Upper lobe of right lung (tissue), 1 donor: ENCODE measurements around the gene ARID1B. TPM values are rescaled to one million over a fixed set of nuclear protein-coding genes. Genes with fewer than 3 reads are reported as not detected.

ENCODE experiments used
- ATAC-seq: fragments of 200-7000 bp; cut with Tn5 transposase; one replicate; pipeline ENCODE4 v1.9.1; 2020; ENCODE audit warnings: mild to moderate bottlenecking, moderate library complexity
- DNase-seq: peaks from one replicate; pipeline ENCODE4 v3.0.0-alpha.2; 2020
- H3K27ac ChIP-seq: fragments of 200-600 bp; one replicate; pipeline ENCODE4 v1.8.0; 2022
- H3K27me3 ChIP-seq: fragments of 200-600 bp; one replicate; pipeline ENCODE4 v1.8.0; 2022; ENCODE audit warnings: mild to moderate bottlenecking
- H3K36me3 ChIP-seq: fragments of 200-600 bp; one replicate; pipeline ENCODE4 v1.8.0; 2022
- H3K4me1 ChIP-seq: fragments of 200-600 bp; one replicate; pipeline ENCODE4 v1.8.0; 2022
- H3K4me3 ChIP-seq: fragments of 200-600 bp; one replicate; pipeline ENCODE4 v1.8.0; 2022; ENCODE audit warnings: mild to moderate bottlenecking
- H3K9me3 ChIP-seq: fragments of 200-600 bp; one replicate; pipeline ENCODE4 v1.8.0; 2022
- CTCF ChIP-seq: fragments of 200-600 bp; IDR thresholded peaks from one replicate; pipeline ENCODE4 v1.8.0; 2022; ENCODE audit warnings: antibody characterized with exemption
- intact Hi-C: fragments of 100-400 bp; cut with DNase I; formaldehyde crosslinking; loops from one replicate; pipeline ENCODE4 v1.11.0; 2022
- total RNA-seq: library from RNA; stranded (reverse); fragmentation: NEBNext Ultra II Directional; extraction: Animal tissue kit (Norgen Biotek cat#: 25700); gene quantifications from one replicate; pipeline ENCODE4 v1.2.1, GENCODE V29; 2021
- donor health status: DM: no; HTN: yes; CAD: no; lungs with severe emphysema.

ARID1B gene
- total RNA-seq, 1 donor from 2014 or later = 80.4 TPM

DNA sequence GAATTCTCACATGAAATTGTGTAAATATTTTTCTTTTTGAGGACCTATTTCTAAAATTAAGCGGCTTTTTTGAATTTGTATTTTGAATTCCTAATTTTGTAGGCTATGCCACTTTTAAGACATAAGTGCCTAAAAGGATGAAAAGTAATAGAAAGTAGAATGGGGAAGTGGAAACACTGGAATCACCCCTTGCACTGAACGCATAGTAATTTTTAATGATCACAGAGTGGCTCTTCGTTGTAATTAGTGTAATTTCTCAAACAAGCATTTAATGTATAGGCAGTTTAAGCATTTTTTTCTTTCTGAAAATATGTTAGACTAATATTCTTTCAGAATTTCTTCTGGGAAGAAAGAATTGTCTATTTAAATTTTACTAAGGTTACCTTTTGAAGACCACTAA, 73.2 kb downstream of the ARID1B start:
- no peak for TF ChIP-seq CTCF
- Histone ChIP-seq H3K36me3 (no peaks in the 10 kb centered on the region), H3K27ac (no peak overlapping the region), H3K27me3 (no peaks in the 10 kb centered on the region), H3K4me1 (peaks cover 60% of the 10 kb centered on the region), H3K4me3 (no peak overlapping the region), H3K9me3 (no peaks in the 10 kb centered on the region)
- intact Hi-C loops = no loop called here
- ATAC-seq = no peak
- no peak for DNase-seq

DNA sequence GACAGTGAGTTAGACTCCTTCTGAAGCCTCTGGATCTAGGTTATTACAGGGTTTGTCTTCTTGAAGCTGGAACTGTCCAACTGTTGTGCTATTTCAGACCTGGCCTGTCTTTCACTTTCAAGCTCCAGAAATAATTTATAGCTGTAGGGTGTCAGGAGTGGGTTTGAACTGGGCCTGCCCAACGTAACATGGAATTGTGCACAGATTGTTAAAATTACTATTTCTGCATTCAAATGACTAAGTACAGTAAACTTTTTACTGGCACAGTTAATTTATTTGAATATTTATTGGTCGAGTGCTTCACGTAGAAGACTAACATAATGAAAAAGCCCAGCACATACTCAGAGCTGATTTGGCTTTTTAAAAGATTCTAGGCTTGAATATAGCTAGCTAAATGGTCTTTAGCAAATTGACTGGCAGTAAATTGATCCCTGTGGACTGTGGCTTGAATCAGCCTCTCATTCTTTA, 74.3 kb downstream of the ARID1B start:
- no peaks in the 10 kb centered on the region for H3K36me3 ChIP-seq
- H3K4me1 ChIP-seq = peaks cover 55% of the 10 kb centered on the region
- no peak overlapping the region for H3K4me3 ChIP-seq
- no peak for ATAC-seq
- no peak for TF ChIP-seq CTCF
- H3K27me3 ChIP-seq = no peaks in the 10 kb centered on the region
- no peaks in the 10 kb centered on the region for H3K9me3 ChIP-seq
- H3K27ac ChIP-seq = no peak overlapping the region
- intact Hi-C loops = no loop called here
- no peak for DNase-seq

DNA sequence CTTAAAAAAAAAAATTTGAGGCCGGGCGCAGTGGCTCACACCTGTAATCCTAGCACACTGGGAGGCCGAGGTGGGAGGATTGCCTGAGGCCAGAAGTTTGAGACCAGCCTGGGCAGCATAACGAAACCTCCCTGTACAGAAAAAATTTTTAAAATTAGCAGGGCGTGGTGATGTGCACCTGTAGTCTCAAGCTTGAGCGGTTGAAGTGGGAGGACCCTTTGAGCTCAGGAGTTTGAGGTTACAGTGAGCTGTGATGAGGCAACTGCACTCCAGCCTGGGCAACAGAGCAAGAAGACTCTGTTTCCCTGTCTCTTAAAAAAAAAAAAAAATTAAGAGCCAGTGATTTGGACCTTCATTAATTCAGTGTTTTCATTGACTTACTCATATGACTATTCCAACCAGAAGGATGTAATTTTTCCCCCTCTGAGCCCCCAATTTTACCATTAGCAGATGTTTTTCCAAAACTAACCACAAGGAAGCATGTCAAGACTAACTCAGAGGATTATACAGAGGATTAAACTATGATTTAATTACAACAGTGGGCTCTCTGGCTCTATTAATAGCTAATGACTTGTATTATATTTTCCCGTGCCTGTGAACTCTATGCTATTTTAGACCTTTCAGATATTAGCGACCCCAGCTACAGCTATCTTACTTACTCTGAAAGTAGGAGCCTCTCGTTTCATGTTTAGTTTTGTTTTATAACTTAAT, 75.1 kb downstream of the ARID1B start:
- peaks cover 46% of the 10 kb centered on the region for H3K4me1 ChIP-seq
- no peak for TF ChIP-seq CTCF
- H3K27ac ChIP-seq = no peak overlapping the region
- H3K4me3 ChIP-seq = no peak overlapping the region
- no peaks in the 10 kb centered on the region for H3K9me3 ChIP-seq
- H3K27me3 ChIP-seq = no peaks in the 10 kb centered on the region
- no peak for DNase-seq
- H3K36me3 ChIP-seq = no peaks in the 10 kb centered on the region
- intact Hi-C loops = no loop called here
- ATAC-seq = no peak

DNA sequence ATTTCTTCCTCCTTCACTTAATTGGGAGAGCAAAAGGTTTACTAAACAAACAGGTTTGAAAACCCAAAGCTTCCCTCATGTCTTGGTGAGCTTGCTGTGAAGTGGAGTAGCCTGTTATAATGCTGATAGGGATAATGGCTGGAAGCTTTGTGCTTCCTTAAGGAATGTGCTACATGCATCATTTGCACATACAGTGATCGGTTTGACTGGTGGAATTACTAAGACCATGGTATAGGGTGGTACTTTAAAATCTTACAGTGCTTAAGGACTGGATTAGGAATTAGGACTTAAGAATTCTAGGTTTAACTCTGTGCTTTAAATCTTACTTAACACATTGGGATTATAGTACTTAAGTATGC, 75.7 kb downstream of the ARID1B start:
- no peak for DNase-seq
- H3K27ac ChIP-seq = no peak overlapping the region
- intact Hi-C loops = no loop called here

DNA sequence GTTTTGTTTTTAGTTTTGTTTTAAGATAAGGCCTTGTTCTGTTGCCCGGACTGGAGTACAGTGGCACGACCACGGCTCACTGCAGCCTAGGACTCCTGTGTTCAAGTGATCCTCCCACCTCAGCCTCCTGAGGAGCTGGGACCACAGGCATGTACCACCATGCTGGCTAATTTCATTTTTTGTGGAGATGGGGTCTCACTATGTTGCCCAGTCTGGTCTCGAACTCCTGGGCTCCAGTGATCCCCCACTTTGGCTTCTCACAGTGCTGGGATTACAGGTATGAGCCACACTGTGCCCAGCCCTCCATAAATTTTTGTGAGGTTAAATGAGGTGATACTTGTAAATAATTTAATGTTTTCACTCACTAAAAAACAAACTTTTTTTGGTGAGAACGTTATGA, 76.6 kb downstream of the ARID1B start:
- H3K27ac ChIP-seq = no peak overlapping the region
- DNase-seq (no peak), ATAC-seq (no peak)
- no peak for TF ChIP-seq CTCF
- no peaks in the 10 kb centered on the region for H3K27me3 ChIP-seq
- no peaks in the 10 kb centered on the region for H3K36me3 ChIP-seq
- H3K4me1 ChIP-seq = peaks cover 32% of the 10 kb centered on the region
- intact Hi-C loops = no loop called here
- no peak overlapping the region for H3K4me3 ChIP-seq
- H3K9me3 ChIP-seq = no peaks in the 10 kb centered on the region

More for the DNA sequence above, 75.7 kb downstream of the ARID1B start:
- peaks cover 41% of the 10 kb centered on the region for H3K4me1 ChIP-seq
- H3K9me3 ChIP-seq = no peaks in the 10 kb centered on the region
- H3K27me3 ChIP-seq = no peaks in the 10 kb centered on the region
- no peak overlapping the region for H3K4me3 ChIP-seq
- ATAC-seq = no peak
- H3K36me3 ChIP-seq = no peaks in the 10 kb centered on the region
- no peak for TF ChIP-seq CTCF
